A673 (cell line): ENCODE results near the gene ALDH1A3.

Experiments used
- CTCF ChIP-seq: fragments of 300-800, 200-600 bp; sonication (generic); conservative IDR thresholded peaks from 2 replicates; pipeline ENCODE4 v1.5.1; 2017; ENCODE audit warnings: low read depth, mild to moderate bottlenecking, antibody characterized with exemption, low read length, moderate library complexity, mixed read lengths
- EZH2 ChIP-seq: fragments of 200-600 bp; sonication (generic); IDR thresholded peaks from 2 replicates; pipeline ENCODE4 v1.6.1; 2017; ENCODE audit warnings: borderline replicate concordance, low read depth, mild to moderate bottlenecking, mixed read lengths, antibody characterized with exemption, low read length; ENCODE audit not compliant: poor library complexity, severe bottlenecking

GRCh38 chr15:100860829-100861510 is 18.7 kb upstream of the ALDH1A3 start:
- no peak for TF ChIP-seq CTCF
- no peak for TF ChIP-seq EZH2
